ENCODE measurements around the gene ERV3-1.
"Not testable (repeated sequence)": the region's sequence is repeated elsewhere in the genome, so short reads cannot be mapped to it uniquely, and the experiment has no call there.

Gene ERV3-1

GRCh38 chr7:65037740-65038688 is 31.5 kb upstream of the ERV3-1 start:
- TF ChIP-seq ZNF416 (tag by site-specific recombination; IDR thresholded peaks at IDR 0.05) = no peak
- no peak for TF ChIP-seq ZFP41 (tag by site-specific recombination; IDR thresholded peaks at IDR 0.05; ENCODE audit: borderline replicate concordance)
- TF ChIP-seq WT1 (tag by site-specific recombination; IDR thresholded peaks at IDR 0.05) = no peak
- TF ChIP-seq ZBTB21 (tag by site-specific recombination; IDR thresholded peaks at IDR 0.05) = no peak
- no peak for TF ChIP-seq GFI1B (tag by site-specific recombination; IDR thresholded peaks at IDR 0.05)
- peak; percentile 25; the same call in 1 of the 2 replicates for TF ChIP-seq ZNF398 (tag by site-specific recombination; IDR thresholded peaks at IDR 0.05)
- TF ChIP-seq KLF9 (tag by site-specific recombination; IDR thresholded peaks at IDR 0.05; ENCODE audit: low read depth) = peak; percentile 29; the same call in 1 of the 2 replicates
- peak; percentile 41; the same call in 1 of the 2 replicates for TF ChIP-seq ZNF341 (tag by site-specific recombination; IDR thresholded peaks at IDR 0.05; ENCODE audit: low read depth)
- TF ChIP-seq ZNF48 (tag by site-specific recombination; IDR thresholded peaks at IDR 0.05) = no peak
- no peak for TF ChIP-seq KLF16 (tag by site-specific recombination; IDR thresholded peaks at IDR 0.05)
- TF ChIP-seq HOXC10 (CRISPR knock-in tag; IDR thresholded peaks at IDR 0.05) = no peak
- no peak for TF ChIP-seq KLF17 (tag by site-specific recombination; IDR thresholded peaks at IDR 0.05)
- TF ChIP-seq SP3 (tag by site-specific recombination; IDR thresholded peaks at IDR 0.05) = peak; percentile 48
- 0 out of 2 replicates have a peak, but pooled peaks have one; percentile 24 for TF ChIP-seq ZIC2 (tag by site-specific recombination; IDR thresholded peaks at IDR 0.05)
- no peak for TF ChIP-seq ZNF776 (tag by site-specific recombination; IDR thresholded peaks at IDR 0.05; ENCODE audit: borderline replicate concordance)
- TF ChIP-seq ZBTB26 (tag by site-specific recombination; optimal IDR thresholded peaks at IDR 0.05) = peak; percentile 80
- peak; percentile 38; the same call in 1 of the 2 replicates for TF ChIP-seq SP2 (tag by site-specific recombination; IDR thresholded peaks at IDR 0.05)
- H3K27ac ChIP-seq (ENCODE audit: extremely low read depth, low read depth, low read length) = peak overlapping the region; percentile 73
- ChIA-PET POLR2A (interaction anchor here (0.6 to 2.9 kb wide), 6 partner anchors 9 to 245 kb away, joined by 3 to 34 read pairs (median 4); partner anchors contain the start of genes ERV3-1 and ZNF273), CTCF (no interaction called here)
- H3K36me3 ChIP-seq (ENCODE audit: control insufficient read depth in 2 of 2, insufficient read depth in 1 of 2, low read length in 2 of 2) = no peaks in the 10 kb centered on the region
- no peaks in the 10 kb centered on the region for H3K4me1 ChIP-seq (ENCODE audit: control insufficient read depth, insufficient read depth, low read length)
- peak overlapping the region; percentile 84 for H3K4me3 ChIP-seq (ENCODE audit: low read depth, low read length)
- no peaks in the 10 kb centered on the region for H3K9me3 ChIP-seq (ENCODE audit: control insufficient read depth, insufficient read depth, low read depth, low read length)

DNA sequence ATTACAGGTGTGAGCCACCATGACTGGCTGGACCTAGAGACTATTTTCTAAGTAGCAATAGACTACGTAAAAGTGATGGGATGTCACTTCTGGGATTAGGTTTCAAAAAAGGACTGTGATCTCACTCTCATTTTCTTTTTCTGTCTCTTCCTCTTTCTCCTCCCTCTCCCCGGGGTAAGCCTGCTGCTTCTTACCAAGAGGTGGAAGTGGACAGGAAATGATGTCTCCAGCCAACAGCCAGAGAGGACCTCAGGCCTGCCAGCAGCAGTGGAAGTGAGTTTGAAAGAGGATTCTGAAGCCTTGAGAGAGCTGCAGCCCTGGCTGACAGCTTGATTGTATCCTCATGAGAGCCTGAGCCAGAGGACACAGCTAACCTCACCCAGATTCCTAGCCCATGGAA is 30.0 kb upstream of the ERV3-1 start:
- H3K27ac ChIP-seq (ENCODE audit: extremely low read depth, low read depth, low read length); CTCF ChIA-PET: not testable (repeated sequence)

More for the DNA sequence above, 30.0 kb upstream of the ERV3-1 start:
- not testable (repeated sequence) for H3K4me1 ChIP-seq (ENCODE audit: control insufficient read depth, insufficient read depth, low read length); H3K9me3 ChIP-seq (ENCODE audit: control insufficient read depth, insufficient read depth, low read depth, low read length); H3K4me3 ChIP-seq (ENCODE audit: low read depth, low read length); H3K36me3 ChIP-seq (ENCODE audit: control insufficient read depth in 2 of 2, insufficient read depth in 1 of 2, low read length in 2 of 2)
- POLR2A ChIA-PET = interaction anchor here (2.9 kb wide), 1 partner anchor 30 kb away, joined by 34 read pairs; the partner anchor contains the start of gene ERV3-1

All from HEK293 (cell line).